NB4 (cell line): ENCODE results near the gene HOXD4.

Experiments
- CTCF ChIP-seq: IDR thresholded peaks from one replicate; pipeline ENCODE4 v1.5.1; 2012; ENCODE audit warnings: low read depth, low read length
- MAX ChIP-seq: IDR thresholded peaks from 2 replicates; pipeline ENCODE4 v1.6.1; 2011; ENCODE audit warnings: low read depth, low read length
- POLR2A ChIP-seq: IDR thresholded peaks from 2 replicates; pipeline ENCODE4 v1.6.1; 2011; ENCODE audit warnings: mild to moderate bottlenecking; ENCODE audit not compliant: insufficient read length; ENCODE audit errors: extremely low read depth

DNA sequence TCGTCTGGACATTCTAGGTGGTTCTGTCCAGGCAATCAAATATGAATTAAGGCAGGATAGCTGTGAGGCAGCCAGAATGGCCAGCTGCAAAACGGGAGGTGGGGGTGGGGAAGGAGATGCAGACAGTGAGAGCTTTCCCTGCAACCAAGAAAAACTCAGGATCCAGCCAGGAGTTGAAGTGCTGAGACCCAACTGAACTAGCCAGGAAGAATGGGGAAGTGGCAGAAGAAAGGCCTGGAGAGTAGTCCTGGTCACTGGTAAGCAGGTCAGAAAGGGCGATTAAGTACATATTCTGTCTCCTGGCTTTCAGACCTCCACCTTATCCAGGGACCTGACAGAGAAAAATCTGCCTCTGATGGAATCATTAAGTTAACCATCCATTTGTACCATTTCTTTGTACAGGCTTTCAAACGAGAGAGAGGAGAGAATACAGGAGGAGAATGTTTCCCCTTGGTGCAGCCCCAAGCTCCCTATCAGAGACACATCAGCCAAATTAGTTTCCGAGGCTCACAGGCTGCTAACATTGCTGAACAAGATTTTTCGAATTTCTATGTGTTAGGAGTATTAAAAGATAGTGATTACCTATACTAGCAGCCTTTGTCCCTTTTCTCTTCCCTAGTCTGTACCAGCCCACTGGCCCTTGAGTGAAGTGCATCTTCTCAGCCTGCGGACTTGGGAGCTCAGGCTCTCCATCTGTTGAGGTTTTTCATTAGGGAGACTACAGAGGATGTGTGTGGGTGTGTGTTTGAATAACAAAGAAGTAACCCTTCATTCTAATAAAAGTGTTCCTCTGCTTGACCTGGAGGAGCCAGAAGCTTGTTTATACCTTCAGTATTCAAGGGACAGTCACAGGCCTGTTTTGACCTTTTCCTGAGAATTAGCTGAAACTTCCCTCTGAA lies 24.6 kb downstream of the HOXD4 start:
- TF ChIP-seq CTCF (no peak), MAX (no peak), POLR2A (no peak)
